DOHH2 (cell line): ENCODE data around the gene ITGB5.

Source experiments
- EZH2phosphoT487 ChIP-seq: fragments of 200-600 bp; sonication (generic); IDR thresholded peaks from 2 replicates; pipeline ENCODE4 v1.6.1; 2017; ENCODE audit warnings: borderline replicate concordance, mild to moderate bottlenecking, antibody characterized with exemption, low read length, moderate library complexity, mixed read lengths
- TF ChIP-seq, protein P1 (sequence below): fragments of 200-600 bp; sonication (generic); IDR thresholded peaks from one replicate; pipeline ENCODE4 v1.5.1; 2014; ENCODE audit warnings: antibody characterized with exemption, mild to moderate bottlenecking, low read depth, low read length; ENCODE audit not compliant: poor library complexity, severe bottlenecking

DNA sequence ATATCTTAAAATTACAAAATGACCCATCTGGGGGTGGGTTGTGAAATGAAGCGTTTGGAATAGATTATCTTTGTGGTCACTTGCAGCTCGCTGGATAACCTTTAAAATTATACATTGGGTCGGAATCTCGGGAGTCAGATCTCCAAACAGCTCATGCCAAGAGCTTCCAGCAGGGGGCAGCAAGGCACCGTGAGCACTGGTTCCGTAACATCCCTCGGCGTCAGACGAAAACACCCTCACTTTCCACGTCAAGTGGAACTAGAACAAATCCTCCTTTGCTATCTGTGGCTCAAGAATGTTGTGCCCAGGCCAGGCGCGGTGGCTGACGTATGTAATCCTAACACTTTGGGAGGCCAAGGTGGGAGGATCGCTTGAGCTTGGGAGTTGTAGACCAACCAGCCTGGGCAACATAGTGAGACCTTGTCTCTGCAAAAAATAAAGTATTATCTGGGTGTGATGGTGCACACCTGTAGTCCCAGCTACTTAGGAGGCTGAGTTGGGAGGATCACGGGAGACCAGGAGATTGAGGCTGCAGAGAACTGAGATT, 125.8 kb downstream of the ITGB5 start:
- TF ChIP-seq, protein P1, sequence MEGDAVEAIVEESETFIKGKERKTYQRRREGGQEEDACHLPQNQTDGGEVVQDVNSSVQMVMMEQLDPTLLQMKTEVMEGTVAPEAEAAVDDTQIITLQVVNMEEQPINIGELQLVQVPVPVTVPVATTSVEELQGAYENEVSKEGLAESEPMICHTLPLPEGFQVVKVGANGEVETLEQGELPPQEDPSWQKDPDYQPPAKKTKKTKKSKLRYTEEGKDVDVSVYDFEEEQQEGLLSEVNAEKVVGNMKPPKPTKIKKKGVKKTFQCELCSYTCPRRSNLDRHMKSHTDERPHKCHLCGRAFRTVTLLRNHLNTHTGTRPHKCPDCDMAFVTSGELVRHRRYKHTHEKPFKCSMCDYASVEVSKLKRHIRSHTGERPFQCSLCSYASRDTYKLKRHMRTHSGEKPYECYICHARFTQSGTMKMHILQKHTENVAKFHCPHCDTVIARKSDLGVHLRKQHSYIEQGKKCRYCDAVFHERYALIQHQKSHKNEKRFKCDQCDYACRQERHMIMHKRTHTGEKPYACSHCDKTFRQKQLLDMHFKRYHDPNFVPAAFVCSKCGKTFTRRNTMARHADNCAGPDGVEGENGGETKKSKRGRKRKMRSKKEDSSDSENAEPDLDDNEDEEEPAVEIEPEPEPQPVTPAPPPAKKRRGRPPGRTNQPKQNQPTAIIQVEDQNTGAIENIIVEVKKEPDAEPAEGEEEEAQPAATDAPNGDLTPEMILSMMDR = peak; percentile 87
- TF ChIP-seq EZH2phosphoT487 = no peak
